Measurements from ENCODE around the gene EIF3L.

EIF3L gene

DNA sequence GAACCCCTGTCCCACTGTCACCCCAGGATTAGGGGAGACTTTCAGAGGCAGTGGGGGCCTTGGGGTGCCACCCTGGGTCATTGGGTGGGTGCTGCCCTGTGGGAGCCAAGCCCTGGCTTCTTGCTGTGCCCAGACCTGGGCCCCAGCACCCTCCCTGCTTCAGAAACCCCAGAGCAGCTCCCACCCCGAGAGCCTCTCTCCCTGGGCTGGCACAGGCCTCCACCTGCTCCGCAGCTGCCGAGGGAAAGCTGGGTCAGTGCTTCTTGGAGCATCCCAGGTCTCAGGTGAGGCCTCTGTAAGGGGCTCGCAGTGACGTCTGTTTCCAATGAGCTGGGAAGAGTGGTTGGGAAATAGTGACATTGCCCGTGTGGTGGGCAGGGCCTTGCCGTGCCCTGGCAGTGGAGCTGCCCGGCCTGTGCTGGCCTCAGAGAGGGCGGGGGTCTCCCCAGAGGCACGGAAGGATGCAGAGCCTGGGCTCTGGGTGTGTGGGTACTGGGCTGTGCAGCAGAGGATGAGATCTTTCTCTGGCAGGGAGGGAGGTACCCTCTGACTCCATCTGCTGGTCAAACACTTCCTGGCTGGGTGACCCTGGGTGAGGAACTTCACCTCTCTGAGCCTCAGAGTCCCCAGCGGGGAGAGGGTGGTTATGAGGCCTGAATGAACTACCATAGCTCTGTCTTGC is 81.2 kb downstream of the EIF3L start:
- DNase-seq, result no peak

DNA sequence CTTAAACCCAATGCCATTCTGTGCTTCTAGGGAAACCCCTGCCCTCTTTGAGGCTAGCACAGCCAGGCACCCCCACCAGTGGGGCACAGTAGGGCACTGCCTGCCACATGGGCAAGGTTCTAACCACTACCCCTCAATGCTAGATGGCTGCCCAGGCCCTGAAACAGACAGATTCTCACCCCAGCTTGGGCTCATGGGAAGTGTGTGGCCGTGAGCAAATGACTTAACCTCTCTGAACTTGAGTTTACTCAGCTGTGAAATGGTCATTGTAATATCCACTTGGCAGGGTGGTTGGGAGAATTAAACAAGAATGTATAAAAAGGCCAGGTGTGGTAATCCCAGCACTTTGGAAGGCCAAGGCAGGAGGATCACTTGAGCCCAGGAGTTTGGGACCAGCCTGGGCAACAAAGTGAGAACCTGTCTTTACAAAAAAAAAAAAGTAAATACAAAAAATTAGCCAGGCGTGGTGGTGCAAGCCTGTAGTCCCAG is 81.8 kb downstream of the EIF3L start:
- DNase-seq, result no peak

GRCh38 chr22:37931893-37932389 is 82.7 kb downstream of the EIF3L start:
- DNase-seq, result no peak

DNA sequence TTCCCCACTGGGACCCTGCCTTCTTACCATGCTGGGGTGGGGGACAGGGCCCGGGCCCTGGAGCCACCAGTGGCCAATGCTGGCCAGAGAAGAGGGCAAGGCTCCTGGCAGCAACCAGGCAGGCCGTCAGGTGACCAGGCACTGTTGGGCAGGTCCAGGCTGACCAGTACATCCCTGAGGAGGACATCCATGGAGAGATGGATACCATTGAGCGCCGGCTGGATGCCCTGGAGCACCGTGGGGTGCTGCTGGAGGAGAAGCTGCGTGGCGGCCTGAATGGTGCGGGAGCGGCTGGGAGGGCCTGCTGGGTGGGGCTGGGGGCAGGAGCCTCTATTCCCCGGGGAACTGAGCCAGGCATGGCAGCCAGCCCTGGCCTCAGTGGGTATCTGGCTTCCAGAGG is 83.2 kb downstream of the EIF3L start:
- no peak for DNase-seq

GRCh38 chr22:37932821-37933578 is 83.8 kb downstream of the EIF3L start:
- DNase-seq, result no peak

DNA sequence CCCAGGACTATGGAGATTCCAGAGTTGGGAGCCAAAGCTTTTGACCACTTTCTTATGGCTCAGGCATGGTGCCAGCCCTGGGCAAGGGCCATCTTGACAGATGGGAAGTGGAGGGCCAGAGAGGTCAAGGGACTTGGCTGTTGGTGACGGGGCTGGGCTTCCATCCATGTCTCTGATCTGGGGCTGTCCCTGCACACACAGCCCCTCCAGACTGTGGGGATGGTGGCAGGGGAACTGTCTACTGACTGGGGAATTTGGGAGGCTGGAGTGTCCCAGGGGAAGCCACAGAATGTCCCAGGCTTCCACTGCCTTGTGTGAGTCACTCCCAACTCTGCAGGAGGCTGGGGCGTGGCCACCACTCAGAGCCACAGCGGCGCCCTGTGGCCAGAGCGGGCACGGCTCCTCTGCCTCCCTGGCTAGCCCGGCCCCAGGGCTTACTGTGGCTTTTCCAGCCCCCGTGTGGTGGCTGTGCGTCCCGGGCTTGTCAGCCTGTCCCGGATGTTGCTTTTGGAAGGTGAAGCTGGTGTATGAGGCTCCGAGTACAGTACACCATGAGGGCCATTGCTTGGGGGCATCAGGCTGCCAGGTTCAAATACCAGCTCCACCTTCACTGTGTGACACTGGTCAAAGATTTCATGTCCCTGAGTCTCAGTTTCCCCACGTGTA is 84.6 kb downstream of the EIF3L start:
- DNase-seq, result peak; percentile 74 to 77

Data from SW 1271 (cell line).